IPS DF 4.7 (cell line): ENCODE measurements around the gene RAB26.
"Not testable (repeated sequence)": the region's sequence is repeated elsewhere in the genome, so short reads cannot be mapped to it uniquely, and the experiment has no call there.

Experiments
- DNase-seq: peaks from one replicate; pipeline ENCODE4 v3.0.0-alpha.2; 2013; ENCODE audit warnings: low spot score; ENCODE audit errors: extremely low read depth

RAB26 gene

GRCh38 chr16:2147981-2148671 is at the start of gene RAB26:
TSS of gene RAB26 (plus strand) at chr16:2148625. CDS start at chr16:2148784, 159 bp downstream.
- DNase-seq, result no peak

- DNase-seq, result not testable (repeated sequence)
Observed at GRCh38 chr16:2101581-2101980, 46.8 kb upstream of the RAB26 start.

GRCh38 chr16:2102471-2102870 is 46.0 kb upstream of the RAB26 start:
- DNase-seq, result no peak

GRCh38 chr16:2104464-2104863 is 44.0 kb upstream of the RAB26 start:
- DNase-seq, result not testable (repeated sequence)

GRCh38 chr16:2105291-2105690 is 43.1 kb upstream of the RAB26 start:
- DNase-seq, result not testable (repeated sequence)

GRCh38 chr16:2105769-2106168 is 42.7 kb upstream of the RAB26 start:
- not testable (repeated sequence) for DNase-seq

GRCh38 chr16:2106211-2106610 is 42.2 kb upstream of the RAB26 start:
- DNase-seq, result not testable (repeated sequence)

- not testable (repeated sequence) for DNase-seq
Observed at GRCh38 chr16:2107121-2107790, 41.2 kb upstream of the RAB26 start.

- DNase-seq, result not testable (repeated sequence)
Observed at GRCh38 chr16:2107791-2108125, 40.7 kb upstream of the RAB26 start.

GRCh38 chr16:2108446-2109270 is 39.8 kb upstream of the RAB26 start:
- not testable (repeated sequence) for DNase-seq

GRCh38 chr16:2109271-2109580 is 39.2 kb upstream of the RAB26 start:
- not testable (repeated sequence) for DNase-seq

- DNase-seq, result not testable (repeated sequence)
Observed at GRCh38 chr16:2109872-2110271, 38.6 kb upstream of the RAB26 start.

GRCh38 chr16:2110332-2111008 is 38.0 kb upstream of the RAB26 start:
- DNase-seq, result not testable (repeated sequence)

- DNase-seq, result not testable (repeated sequence)
Observed at GRCh38 chr16:2111009-2111353, 37.4 kb upstream of the RAB26 start.

GRCh38 chr16:2111412-2112335 is 36.8 kb upstream of the RAB26 start:
- DNase-seq, result not testable (repeated sequence)

- DNase-seq, result not testable (repeated sequence)
Observed at GRCh38 chr16:2112539-2113106, 35.8 kb upstream of the RAB26 start.

GRCh38 chr16:2114225-2114624 is 34.2 kb upstream of the RAB26 start:
- not testable (repeated sequence) for DNase-seq

- DNase-seq, result not testable (repeated sequence)
Observed at GRCh38 chr16:2114885-2115590, 33.4 kb upstream of the RAB26 start.

- DNase-seq, result no peak
Observed at GRCh38 chr16:2115591-2115973, 32.8 kb upstream of the RAB26 start.

GRCh38 chr16:2116428-2116827 is 32.0 kb upstream of the RAB26 start:
- DNase-seq, result not testable (repeated sequence)
